ENCODE results near the gene ZDHHC14.

The ZDHHC14 gene

DNA sequence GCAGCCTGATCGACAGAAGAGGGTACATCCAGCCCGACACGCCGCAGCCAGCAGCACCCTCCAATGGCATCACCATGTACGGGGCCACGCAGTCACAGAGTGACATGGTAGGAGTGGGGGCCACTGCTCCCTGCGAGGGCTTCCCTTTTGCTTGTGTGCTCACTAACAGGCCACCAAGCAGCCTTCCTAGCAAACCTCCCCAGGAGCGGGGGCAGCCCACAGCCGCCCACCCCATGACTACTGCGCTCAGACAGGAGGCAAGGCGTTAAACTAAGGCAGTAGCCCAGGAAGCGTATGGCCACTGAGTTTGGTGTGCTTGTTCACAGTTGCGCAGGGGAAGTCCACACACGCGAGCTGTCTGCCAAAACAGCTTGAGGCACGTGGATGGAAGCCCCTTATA lies 272.5 kb downstream of the ZDHHC14 start:
- no peak for DNase-seq

DNA sequence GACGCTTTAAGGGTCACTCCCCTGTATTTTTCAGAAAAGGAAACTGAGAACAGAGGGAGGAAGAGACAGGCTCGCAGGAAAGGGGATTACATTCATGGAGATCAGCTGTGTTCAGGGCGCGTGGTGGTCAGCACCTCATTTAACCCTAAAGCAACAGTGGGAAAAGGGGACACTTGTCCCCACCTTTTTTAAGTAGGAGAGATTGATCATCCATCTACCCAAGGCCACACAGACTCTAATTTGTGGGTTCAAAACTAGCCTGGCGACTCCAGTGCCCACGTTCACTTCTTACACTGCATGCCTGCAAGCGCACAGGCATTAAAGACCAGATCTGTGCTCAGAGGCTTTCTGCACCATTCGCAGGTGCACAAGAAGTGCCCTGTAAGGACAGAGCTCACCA lies 274.1 kb downstream of the ZDHHC14 start:
- DNase-seq, result no peak

DNA sequence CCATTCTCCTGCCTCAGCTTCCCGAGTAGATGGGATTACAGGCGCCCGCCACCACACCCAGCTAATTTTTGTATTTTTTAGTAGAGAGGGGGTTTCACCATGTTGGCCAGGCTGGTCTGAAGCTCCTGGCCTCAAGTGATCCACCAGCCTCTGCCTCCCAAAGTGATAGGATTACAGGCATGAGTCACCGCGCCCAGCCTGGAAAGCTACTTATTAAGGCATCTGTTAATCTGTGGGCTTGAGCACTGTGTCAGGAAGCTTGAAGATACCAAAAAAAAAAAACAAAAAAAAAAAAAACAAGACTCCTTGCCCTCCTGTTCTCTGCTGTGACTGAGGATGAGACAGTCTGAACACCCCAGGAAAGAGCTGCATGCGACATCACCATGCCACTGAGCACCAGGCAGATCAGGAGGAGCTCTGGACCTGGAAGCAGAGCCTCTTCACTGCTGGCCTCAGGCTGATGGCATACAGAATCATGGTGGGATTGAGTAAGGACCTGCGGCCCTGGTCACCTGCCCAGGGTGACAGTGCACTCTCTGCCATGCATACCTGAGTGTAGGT lies 275.5 kb downstream of the ZDHHC14 start:
- DNase-seq, result no peak

DNA sequence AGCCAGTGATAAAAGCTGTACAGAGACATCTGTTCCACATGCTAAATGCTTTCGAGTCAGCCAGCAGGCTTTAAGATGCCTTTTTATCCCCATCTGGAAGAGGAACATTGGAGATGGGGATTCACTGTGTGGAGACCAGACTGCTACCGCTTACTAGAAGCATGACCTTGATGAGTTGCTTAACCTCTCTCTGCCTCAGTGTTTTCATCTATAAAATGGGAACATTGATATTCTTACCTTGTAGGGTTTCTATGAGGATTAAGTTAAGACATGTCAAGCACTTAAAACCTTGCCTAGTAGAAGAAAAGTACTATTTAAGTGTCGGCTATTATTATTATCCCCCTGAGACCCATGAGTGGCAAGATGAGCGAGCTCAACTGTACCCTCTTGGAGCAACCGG lies 276.8 kb downstream of the ZDHHC14 start:
- no peak for DNase-seq

DNA sequence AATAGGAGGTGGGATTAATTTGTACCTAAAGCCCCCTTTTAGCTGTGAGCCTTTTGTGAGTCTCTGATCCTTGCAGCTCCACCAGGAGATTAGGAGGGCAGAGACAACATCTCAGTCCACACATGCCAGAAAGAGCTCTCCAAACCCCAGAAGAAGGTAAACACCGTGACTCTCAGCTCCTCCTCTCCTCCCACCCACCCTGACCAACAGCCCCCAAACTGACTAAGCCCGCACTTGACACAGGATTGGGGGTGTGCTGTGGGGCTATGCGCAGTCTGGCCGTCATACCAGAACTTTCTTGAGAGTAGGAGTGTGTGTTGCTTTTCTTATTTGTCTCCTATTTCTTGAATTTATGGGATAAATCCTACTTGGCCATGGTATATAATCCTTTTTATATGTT lies 277.3 kb downstream of the ZDHHC14 start:
- DNase-seq, result no peak

DNA sequence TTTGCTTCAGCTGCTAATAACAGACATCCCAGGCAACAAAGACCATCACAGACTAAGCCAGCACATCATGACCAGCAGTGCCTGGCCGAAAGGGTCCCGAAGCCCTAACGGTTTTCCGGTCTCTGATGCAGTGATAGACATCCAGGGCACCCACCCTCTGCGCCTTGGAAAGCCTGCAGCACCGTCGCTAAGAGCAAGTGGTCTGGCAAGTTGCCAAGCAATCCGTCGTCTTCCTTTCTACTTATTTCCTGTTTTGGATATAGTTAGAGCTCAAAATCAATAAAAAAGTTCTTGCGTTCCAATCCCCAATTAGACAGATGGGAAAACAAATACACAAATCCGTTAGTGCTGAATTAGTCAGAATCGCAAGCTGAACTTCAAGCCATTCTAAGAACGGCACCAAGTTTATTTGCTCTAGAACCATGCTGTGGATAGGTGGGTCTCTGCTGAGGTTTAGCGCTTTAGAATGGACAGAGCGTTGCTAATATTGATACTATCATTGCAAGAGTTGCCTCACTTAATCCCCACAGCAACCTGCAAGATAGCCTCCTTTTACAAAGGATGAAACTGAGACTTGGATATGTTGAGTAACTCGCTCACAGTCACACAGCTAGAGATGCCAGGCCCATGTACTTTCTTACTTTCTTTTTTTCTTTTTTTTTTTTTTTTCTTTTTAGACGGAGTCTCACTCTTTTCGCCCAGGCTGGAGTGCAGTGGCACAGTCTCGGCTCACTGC lies 278.7 kb downstream of the ZDHHC14 start:
- DNase-seq, result no peak

DNA sequence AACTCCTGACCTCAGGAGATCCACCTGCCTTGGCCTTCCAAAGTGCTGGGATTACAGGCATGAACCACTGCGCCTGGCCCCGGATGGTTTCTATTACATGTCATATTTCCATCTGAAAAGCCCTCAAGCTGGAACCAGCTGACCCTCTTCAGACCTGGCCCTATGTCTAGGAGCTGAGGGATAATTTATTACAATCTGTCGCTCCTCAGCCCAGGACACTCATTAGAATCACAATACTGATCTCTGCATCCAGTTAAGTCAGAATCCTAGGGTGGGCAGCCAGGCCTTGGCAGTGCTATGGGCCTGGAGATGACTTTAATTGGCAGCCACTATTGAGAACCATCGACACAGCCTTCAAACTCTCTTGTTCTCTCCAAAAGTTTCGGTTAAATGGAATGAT lies 279.4 kb downstream of the ZDHHC14 start:
- no peak for DNase-seq

DNA sequence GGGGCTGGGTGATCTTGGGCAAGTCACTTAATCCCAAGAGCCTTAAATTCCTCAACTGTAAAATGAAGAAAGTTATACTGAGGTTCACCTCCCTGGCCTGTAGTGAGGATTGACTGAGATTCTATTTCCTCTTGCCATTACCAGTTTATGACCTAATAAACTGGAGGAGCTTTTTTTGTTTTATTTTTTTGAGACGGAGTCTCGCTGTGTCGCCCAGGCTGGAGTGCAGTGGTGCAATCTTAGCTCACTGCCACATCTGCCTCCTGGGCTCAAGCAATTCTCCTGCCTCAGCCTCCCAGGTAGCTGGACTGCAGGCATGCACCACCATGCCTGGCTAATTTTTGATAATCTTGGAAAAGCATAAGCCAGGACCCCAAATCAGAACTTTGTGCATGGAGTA lies 280.7 kb downstream of the ZDHHC14 start:
- no peak for DNase-seq

DNA sequence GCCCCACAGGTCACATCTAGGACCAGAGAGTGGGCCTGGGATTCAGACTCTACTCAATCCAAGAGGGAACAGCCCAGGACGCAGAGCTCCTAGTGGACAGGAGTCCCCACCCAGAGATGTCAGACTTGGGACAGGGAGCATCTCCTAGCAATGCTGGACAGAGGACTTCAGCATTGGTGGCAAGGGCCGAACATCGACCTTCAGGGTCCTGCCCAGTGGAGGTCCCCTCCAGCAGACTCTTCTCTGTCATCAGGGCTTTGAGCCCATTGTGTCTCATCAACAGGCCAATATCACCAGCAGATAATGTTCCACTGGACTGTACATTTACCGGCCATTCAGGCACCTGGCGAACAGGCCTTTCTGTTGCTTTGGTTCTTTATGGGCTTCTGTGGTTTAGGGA lies 282.3 kb downstream of the ZDHHC14 start:
- no peak for DNase-seq

DNA sequence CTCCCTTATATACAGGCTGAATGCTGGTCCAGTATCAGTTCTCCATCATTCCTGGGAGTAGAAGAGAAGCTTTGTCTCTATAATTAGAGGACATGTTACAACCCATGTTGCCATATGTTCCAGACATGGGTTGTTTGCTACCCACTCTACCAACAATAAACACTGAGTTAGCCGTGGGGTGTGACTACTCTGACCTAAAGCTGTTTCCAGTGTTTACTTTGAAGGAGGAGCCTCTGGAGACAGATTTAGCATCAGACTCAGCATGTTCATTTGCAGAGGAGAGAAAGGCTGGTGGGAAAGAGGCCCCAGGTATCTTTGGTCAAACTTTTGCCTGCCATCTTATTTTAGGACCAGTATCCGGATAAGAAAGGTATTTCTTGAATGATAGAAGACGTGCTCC lies 284.2 kb downstream of the ZDHHC14 start:
- DNase-seq, result no peak

DNA sequence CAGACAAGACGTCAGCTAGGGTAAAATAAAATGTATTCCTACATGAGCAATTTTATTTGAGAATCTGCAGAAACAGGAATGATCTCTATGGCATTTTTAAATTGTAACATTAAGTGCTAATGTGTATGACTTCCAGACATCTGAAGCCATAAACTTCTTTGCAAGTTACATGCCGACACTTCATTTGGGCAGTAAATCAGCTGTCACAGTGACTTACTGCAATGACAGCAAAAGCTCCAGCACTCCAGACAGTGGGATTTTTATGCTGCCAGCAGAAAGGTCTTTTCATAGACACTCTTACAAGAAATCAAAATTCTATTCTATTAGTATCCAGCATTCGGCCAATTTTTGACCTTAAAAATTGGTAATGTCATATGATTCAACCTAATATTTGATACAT lies 285.7 kb downstream of the ZDHHC14 start:
- DNase-seq, result no peak

DNA sequence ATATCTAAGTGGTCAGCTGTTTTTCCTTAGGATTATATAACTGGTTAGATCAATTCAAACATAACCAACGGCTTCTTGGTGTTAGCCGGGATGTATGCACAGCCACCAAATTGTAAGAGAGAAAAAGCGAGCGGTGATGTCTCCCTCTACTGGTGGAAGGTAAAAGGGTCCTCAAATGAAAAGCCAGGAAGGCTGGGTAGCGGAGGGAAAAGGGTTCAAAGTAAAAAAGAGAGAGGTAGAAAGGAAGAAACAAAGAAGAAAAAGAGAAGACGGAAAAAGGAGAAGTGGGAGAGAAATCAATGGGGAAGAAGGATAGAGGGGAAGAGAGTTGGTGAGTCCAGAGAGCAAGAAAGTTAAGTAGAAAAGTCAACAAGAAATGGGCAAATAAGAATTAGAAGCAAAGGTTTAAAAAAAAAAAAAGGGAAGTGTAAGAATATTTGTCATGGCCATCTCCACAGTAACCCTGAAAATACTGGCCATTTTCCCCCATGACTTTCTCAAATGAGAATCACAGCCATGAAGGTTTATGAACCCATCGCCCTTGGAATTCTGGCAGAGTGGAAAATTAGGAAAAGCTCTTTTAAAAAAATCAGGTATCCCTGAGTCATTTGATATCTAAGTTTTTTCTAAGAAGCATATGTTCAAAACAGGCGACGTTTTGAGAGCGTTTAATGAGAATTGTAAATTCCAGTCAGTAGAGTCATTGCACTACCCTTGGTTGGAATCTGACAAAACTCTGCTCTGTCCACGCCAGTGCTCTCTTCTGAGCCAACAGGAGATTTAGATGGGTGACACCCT lies 286.4 kb downstream of the ZDHHC14 start:
- peak; percentile 56 for DNase-seq

DNA sequence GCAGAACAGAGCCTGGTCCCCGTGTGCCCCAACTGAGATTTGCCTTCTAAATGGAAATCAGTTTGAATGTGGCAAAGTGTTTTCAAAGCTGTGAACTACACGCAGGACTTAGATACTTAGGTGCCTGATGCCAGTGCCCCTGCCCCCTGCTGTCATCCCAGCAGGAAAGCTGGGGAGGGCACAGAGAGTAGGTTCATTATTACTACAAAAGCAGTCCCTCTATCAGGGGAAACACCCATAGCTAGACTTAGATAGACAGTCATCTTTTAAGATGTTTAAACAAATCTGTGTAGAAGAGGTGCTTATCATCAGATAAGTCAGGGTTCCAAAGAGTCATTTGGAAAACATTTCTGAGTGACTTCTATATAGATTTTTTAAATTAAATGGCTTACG lies 287.0 kb downstream of the ZDHHC14 start:
- DNase-seq, result no peak

DNA sequence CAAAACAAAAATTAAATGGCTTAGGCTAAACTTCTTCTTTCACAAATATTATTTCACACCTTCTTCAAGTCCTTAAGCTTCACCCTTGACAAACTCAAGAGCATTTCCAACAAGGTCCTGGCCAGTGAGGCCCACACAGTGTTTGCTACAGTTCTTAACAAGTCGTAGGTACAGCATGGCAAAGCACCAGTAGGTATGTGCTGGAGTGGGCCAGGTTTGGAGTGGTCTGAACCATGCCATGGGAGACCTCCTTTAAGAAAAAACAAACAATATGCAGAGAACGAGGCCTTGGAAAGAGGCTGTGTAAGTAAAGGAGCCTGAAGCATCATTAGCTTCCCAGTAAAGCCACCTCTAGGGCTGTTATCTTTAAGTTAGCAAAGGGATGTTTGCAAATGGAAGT lies 287.7 kb downstream of the ZDHHC14 start:
- DNase-seq, result no peak

DNA sequence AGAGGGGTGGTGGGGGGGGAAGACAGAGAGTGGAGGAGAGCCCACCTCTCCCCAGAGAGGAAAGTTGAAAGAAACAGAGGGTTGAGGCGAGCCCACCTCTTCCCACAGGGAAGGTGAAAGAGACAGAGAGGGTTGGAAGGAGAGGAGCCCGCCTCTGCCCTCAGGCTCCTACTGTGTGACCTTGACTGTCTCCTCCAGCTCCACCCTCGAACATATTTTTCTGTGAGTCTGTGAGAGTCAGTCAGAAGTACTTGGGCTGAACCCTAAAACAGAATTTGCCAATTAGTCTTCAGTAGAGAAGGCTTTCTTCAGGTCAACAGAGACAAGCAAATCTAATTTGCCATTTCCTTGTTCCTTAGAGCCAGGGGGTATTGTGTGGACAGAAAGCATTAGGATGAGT lies 288.3 kb downstream of the ZDHHC14 start:
- no peak for DNase-seq

DNA sequence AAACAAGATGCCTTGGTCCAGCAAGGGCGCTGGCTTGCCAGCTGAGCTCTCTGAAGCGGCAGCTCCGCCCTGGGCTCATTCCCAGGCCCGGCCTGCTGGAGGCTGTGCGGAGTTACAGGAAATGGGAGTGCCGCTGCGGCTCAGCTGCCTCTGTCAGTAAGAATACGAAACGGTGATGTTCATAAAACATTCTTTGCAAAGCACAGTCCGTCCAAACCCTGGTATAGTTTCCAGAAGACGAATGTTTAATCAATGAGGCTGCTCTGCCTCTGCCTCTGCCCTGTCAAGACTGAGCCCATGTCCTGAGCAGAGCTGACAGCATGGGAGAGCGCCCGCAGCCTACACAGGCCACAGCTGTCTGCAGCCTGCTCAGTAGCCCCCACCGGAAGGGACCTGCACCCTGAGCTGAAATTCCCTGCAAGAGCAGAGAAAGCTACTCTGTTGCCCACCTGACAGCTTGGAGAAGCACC lies 288.8 kb downstream of the ZDHHC14 start:
- DNase-seq, result peak; percentile 25

DNA sequence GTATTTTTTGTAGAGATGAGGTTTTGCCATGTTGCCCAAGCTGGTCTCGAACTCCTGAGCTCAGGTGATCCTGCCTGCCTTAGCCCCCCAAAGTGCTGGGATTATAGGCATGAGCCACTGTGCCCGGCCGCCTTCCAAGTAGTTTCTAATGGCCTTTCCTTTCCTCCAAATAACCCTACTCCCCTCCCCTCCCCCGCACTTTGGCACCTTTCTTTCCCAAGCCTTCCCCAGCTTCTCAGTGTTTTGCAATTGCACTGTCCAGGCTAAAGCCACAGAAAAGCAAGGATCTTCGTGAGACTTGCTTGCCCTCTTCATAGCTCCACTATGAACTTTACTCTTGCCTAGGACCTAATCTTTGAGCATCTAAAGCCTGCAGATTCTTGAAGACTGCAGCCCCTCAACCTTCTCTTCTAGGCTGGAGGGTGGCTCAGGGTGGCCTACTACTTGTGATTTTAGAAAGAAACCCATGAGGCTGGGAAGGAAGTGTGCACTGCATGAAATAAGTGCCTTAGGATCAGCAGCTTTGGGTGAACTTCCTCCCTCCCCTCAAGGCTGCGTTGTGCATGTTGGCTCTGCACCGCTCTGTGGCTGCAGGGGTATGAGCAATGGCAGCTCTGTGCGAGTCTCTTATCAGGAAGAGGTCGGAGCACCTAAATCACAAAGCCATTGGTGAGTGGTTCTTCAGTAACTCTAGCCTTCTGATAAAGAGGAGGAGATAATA lies 289.6 kb downstream of the ZDHHC14 start:
- DNase-seq, result no peak

DNA sequence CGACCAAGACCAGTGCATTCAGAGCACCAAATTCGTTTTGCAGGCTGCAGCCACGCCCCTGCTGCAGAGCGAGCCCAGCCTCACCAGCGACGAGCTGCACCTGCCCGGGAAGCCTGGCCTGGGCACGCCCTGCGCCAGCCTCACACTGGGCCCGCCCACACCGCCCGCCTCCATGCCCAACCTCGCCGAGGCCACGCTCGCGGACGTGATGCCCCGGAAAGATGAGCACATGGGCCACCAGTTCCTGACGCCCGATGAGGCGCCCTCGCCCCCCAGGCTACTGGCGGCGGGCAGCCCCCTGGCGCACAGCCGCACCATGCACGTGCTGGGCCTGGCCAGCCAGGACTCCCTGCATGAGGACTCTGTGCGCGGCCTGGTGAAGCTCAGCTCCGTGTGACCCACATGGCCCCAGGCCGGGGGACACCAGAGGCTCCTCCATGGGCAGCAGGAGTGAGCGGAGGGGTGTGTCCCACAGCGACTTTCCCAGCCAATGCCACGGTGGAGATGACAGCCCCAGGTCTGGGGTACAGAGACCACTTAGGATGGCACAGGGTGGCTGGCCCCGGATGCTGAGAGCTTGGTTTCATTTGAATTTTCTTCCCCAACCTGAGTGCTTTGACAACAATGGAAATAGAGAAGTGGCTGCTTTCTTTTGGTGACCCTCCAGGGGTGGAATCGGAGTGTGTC lies 291.9 kb downstream of the ZDHHC14 start:
- DNase-seq, result no peak

DNA sequence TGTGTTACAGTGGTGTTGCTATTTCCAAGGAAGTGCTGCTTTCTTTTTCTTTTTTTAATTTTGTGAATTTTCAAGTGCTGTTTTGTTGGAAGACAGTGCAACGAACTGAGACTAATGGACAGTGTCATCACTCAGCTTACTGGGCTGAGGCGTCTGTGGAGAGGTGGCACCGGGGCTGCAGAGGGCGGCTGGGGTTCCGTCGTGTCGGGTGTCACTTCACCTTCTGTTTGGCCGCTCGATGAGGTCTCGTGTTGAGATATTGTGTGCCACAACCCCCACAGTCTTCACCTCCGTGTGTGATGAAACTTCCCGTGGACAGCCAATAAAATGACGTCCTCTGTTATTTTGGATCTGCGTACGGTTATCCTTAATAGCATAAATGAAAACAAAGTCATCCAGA lies 292.6 kb downstream of the ZDHHC14 start:
- no peak for DNase-seq

DNA sequence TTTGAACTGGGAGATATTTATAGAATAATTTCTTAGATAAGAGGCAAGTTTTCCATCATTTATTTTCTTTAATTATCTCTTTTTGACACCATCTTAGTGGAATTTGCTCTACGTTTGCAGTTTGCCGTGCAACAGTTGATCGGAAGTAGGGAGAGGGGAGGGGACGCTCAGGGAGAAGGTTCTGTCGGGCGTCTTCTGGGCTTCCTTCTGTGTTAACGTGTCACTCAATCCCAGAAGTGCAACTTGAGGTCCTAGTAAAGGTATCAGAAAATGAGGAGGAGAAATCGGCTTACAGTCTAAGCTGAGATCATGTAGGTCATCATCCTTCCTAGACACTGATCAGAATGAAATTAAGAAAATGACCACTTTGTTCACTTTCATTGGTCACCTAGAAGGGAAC lies 293.1 kb downstream of the ZDHHC14 start:
- DNase-seq, result no peak

DNA sequence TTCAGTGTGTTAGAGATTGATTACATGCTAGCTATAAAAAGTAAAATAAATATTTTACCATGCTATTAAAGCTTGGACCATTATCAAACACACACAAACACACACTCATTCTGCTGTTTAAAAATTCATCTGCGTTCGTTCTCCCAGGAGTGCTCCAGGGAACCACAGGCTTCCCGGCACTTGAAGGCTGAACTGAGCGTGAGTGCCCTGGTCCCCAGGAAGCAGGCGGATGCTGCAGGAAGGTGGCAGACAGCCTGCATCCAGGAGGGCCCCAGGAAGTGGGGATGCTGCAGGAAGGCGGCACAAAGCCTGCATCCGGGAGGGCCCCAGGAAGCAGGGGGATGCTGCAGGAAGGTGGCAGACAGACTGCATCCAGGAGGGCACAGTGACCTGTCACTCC lies 294.8 kb downstream of the ZDHHC14 start:
- no peak for DNase-seq

DNA sequence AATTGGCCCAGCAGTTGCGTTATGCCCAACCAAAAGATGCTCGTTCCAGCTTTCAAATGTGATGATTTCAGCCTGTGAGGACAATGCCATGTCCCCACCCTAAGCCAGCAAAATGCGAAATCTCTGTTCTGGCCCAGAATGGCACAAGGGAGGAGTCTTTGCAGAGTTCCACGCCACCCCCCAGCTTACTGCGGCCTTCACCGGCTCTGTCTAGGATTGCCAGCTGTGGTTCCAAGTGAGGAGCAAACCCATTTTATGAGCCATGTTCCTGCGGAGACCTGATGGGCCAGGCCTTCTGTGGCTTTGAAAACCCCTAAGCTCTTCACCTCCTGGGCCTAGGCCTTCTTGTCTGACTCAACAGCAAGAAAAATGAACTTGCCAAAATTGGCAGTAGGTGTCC lies 295.3 kb downstream of the ZDHHC14 start:
- no peak for DNase-seq

DNA sequence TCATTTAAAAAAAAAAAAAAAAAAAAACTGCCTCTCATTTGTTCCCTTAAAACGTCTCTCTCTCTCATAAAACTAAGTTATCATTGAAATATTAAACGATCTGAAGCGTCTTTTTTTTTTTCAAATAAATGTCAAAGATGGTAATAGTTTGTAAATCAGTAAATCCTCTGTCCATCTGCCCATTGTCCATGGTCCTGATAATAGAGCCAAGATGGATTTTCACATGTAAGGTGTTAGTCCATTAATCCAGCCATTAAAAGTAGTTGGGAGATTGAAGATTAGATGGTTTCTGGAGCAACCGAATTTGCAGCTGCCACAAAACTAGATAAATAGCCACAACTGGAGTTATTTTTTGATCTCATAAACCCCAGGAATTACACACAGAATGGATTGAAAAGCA lies 296.2 kb downstream of the ZDHHC14 start:
- DNase-seq, result no peak

Measured in NCI-H1092 (cell line).